HS-27A (cell line): ENCODE data around the gene WNT9A.

Source experiments
- DNase-seq: peaks from one replicate; pipeline ENCODE4 v3.0.0-alpha.2; 2012; ENCODE audit warnings: low read depth, missing footprints

WNT9A gene

DNA sequence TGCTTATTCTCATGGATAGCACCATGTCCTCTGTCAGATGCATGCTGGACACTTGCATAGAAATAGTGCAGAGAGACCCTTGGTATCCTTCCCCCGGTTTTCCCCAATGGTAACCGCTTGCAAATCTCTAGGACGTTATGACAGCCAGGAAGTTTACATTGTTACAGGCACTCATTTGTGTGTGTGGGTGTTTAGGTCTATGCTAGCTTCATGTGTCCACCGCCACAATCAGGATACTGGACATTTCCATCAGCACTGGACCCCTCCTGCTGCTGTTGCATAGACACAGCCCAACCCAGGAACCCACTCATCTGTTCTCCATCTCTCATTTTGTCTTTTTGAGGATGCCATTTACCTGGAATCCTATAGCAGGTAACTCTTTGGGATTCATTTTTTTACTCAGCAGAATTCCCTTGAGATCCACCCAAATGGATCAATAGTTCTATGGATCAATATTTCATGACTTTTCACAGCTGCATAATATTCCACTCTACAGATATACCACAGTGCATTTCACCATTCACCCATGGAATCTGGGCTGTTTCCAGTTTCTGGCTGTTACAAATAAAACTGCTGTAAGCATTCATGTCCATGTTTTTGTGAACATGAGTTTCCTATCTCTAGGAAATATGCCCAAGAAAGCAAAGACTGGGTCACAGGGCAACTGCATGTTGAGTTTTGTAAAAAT, 6.6 kb upstream of the WNT9A start:
- DNase-seq: no peak

DNA sequence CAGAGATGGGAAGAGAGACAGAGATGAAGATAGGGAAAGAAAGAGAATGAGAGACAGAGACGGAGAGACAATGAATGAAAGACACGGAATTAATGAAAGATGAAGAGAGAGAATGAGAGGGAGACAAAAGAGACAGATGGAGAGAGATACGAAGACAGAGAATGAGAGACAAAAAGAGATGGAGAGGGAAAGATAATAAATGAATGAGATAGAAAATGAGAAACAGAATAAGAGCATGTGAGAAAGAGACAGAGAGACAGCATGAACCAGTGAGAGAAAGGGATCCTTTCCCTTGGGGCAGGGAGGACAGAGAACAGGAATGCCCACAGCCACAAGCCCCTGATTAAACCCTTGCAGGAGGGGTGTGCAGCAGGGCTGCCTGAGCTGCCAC, 5.3 kb upstream of the WNT9A start:
- DNase-seq: no peak

DNA sequence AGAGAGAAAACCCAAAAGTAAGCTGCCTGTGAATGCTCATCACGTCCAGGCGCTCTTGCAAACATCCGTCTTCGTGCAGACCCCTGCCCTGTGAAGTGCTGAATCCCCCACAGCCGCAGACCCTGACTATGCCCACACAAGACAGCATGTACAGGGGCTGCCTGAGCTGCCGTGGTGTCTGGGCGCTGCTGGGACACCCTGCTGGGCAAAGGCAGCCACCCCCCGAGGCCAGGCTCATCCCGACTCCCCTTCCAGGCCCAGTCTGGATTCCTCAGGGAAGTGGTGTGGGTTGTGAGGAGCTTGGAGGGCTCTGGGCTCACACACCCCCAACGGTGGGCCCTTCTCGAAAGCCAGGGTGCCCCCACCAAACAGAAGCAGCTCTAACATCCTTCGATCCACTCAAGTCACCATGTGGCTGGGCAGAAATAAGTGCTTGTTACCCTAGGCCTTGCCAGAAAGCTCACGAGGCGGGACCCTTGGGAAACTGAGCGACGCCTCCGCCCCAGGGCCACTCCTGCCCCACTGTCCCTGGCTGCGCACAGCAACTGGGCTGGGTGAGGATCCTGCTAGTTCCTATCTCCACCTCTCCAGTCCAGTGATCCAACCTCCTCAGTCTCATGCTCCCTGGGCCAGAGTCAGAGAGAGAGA, 4.8 kb upstream of the WNT9A start:
- DNase-seq: no peak

GRCh38 chr1:227951624-227952373, 4.1 kb upstream of the WNT9A start:
- no peak for DNase-seq

- no peak for DNase-seq
Measured at GRCh38 chr1:227950735-227951346, 3.1 kb upstream of the WNT9A start.

GRCh38 chr1:227949954-227950734, 2.4 kb upstream of the WNT9A start:
- DNase-seq: no peak

GRCh38 chr1:227949341-227949921, 1.7 kb upstream of the WNT9A start:
- no peak for DNase-seq

DNA sequence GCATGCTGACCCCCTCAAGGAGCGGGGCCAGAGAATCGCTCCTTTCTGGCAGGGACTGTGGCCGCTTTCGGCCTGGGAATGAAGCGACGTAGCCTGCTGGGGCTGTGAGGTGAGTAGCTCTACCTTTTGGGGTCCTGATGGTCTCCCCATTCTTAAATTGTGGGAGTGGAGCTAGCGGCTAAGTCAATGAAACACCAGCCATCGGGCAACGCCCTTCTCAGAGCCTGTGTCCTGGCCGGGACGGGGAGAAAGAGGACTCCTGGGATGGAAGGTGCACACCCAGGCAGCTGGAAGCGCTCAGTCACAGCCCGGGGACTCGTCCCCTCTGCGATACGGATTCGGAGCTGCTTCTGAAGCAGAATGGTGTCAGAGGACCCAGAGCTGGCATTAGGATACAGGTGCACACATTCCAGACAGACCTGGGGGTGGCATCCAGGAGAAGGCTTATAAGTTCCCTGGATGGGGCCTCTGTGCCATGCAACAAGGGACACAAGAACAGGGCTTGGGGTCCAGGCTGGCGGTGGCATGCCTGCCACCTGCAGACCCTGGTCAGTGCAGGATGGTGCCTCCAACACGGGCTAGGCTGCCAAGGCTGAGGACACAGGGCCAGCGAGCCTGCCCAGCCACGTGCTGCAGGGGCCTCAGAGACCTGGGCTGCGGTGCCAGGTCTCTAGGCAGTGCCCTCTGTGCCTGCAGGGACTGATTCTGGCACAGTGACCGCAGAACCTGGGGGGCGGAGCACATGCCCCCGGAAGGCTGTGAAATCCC, 945 bp upstream of the WNT9A start:
- DNase-seq: no peak

DNA sequence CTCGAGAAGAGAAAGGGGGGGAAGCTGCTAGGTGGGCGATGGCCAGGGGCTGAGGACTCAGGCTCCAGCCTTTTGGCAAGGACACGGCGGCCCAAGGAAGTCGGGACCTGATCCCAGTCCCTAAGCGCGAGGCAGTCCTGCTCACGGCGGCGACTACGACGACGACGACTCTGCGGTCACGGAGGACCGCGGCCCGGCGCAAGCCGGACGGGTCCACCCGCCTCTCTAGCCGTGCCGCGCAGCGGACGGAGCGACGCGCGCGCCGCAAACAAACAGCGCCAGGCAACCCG, 401 bp downstream of the WNT9A start:
- no peak for DNase-seq

DNA sequence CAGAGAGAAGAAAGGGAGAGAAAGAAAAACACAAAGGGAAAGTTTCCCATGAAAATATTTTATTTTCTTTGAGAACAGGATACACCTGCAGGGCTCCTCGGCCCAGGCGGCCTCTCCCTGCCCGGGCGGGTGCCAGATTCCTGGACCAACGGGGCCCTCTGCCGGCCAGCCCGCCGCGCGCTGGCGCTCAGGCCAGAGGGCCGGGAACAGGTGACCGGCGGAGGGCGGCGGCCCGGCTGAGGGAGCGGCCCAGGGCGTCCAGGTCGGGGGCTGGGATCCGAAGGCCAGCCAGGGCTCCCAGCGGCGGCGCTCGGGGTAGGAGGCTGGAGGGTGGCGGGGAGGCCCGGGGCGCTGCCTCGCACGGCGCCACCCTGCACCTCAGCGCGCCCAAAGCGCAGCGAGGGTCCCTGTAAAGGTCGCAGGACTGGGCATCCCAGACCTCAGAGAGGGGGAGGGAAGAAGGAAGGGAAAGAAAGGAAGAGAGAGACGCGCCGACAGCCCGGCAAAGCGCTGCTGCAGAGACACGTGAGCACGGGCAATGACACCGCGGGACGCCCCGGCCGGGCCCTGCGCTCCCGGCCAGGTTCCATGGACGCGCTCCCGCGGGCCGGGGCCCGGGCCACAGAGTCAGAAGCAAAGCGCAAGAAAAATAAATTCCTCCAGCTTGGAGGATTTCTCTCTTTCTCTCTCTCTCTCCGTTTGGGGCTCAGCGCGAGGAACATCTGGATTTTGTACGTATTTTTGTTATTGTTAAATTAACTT, 927 bp downstream of the WNT9A start:
- DNase-seq: no peak

- DNase-seq: peak; percentile 45
Measured at GRCh38 chr1:227945891-227946623, 1.7 kb downstream of the WNT9A start.

DNA sequence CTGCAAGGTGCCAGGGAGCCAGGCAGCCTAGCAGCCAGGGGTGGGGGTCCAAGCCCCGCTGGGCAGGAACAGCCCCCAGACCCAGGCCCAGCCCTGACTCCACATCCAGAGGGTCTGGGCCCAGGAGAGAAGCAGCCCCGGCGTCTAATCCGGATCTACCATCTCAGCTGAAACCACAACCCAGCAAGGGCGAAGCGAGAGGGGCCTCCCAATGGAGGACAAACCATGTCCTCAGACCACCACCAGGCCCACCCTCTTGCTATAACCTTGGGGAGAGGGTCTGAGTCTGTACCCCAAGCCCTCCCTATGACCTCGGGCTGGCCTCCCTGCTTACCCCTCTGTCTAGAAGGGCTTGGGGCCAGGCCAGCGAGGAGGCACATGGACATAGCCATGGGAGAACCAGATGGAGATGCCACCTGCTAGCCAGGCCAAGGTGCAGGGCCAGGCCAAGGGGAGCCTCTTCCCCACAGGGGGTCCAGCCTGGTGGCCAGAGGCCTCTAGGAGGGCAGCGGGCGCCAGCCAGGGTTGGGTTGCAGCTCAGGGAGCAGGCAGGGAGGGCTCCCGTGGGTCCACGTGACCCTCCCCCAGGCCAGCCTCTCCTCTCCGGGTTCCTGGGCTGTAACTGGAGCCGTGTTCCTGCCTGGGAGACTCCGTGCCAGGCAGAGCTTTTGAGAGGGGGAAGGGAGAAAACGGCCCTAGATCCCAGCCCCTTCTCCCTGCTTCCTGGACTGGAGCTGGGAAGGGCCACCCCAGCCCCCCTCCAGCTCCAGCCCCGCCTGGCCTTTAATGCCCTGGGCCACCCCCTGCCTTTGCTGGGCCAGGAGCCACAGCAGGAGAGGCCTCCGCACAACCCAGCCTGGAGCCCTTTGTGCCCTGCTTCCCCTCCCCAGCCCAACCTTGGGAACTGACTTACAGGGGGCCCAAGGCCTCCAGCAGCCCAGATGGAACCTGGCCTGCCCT, 2.5 kb downstream of the WNT9A start:
- no peak for DNase-seq

- no peak for DNase-seq
Measured at GRCh38 chr1:227944090-227944930, 3.4 kb downstream of the WNT9A start.

GRCh38 chr1:227943381-227944089, 4.2 kb downstream of the WNT9A start:
- no peak for DNase-seq

- DNase-seq: no peak
Measured at GRCh38 chr1:227942716-227943261, 4.9 kb downstream of the WNT9A start.

GRCh38 chr1:227942021-227942715, 5.6 kb downstream of the WNT9A start:
- DNase-seq: no peak
